CD14-positive monocyte (primary cell): Measurements from ENCODE around the gene DOCK3. TPM values are rescaled to one million over a fixed set of nuclear protein-coding genes. Genes with fewer than 3 reads are reported as not detected.

Experiments used
- DNase-seq, 3 donors: peaks; one replicate each; pipeline ENCODE4 v3.0.0-alpha.2; 2011 to 2022
- H2AFZ ChIP-seq: 2 replicates; pipeline ENCODE4 v1.6.0; 2012; ENCODE audit warnings: mild to moderate bottlenecking, low read depth, low read length, inconsistent platforms; ENCODE audit not compliant: insufficient read depth, poor library complexity, severe bottlenecking
- H3K27ac ChIP-seq, 2 donors: 1 replicate in 1 of 2; 2 replicates in 1 of 2; pipeline ENCODE4 v1.5.1; 2012 to 2013; ENCODE audit warnings: low read length in 2 of 2, control low read depth in 1 of 2, inconsistent platforms in 1 of 2, low read depth in 1 of 2, mild to moderate bottlenecking in 1 of 2
- H3K27me3 ChIP-seq, 2 donors: one replicate each; pipeline versions ENCODE4 v1.6.0 to v1.6.1; 2011 to 2013; ENCODE audit warnings: low read length in 2 of 2; ENCODE audit not compliant: control insufficient read depth in 2 of 2, insufficient read depth in 2 of 2
- H3K36me3 ChIP-seq, 2 donors: replicated peaks in 1 of 2; 1 replicate in 1 of 2; 2 replicates in 1 of 2; pipeline versions ENCODE4 v1.5.1 to v1.6.1; 2012 to 2013; ENCODE audit warnings: low read length in 2 of 2, control low read depth in 1 of 2, inconsistent platforms in 1 of 2, mild to moderate bottlenecking in 1 of 2; ENCODE audit not compliant: insufficient read depth in 2 of 2, control insufficient read depth in 1 of 2
- H3K4me1 ChIP-seq, 2 donors: 1 replicate in 1 of 2; 2 replicates in 1 of 2; pipeline versions ENCODE4 v1.5.1 to v1.6.1; 2012 to 2013; ENCODE audit warnings: low read length in 2 of 2, control low read depth in 1 of 2, inconsistent platforms in 1 of 2, mild to moderate bottlenecking in 1 of 2, moderate library complexity in 1 of 2; ENCODE audit not compliant: insufficient read depth in 2 of 2, control insufficient read depth in 1 of 2
- H3K4me2 ChIP-seq: replicated peaks from 2 replicates; pipeline ENCODE3; 2012; ENCODE audit warnings: low read length, moderate library complexity, mild to moderate bottlenecking; ENCODE audit not compliant: poor library complexity, severe bottlenecking; ENCODE audit errors: extremely low read depth
- H3K4me3 ChIP-seq, 3 experiments: fragments of 200-600 bp in 1 of 3; sonication (generic) in 1 of 3; replicated peaks in 1 of 3; 1 replicate in 2 of 3; 2 replicates in 1 of 3; pipeline ENCODE4 v1.5.1; 2011 to 2013; ENCODE audit warnings: low read length in 3 of 3, mild to moderate bottlenecking in 3 of 3, control low read depth in 2 of 3, low read depth in 2 of 3, inconsistent platforms in 1 of 3, moderate library complexity in 1 of 3
- H3K79me2 ChIP-seq: 2 replicates; pipeline ENCODE4 v1.6.0; 2012; ENCODE audit warnings: mild to moderate bottlenecking, control low read depth, inconsistent platforms, low read length, moderate library complexity; ENCODE audit not compliant: insufficient read depth
- H3K9ac ChIP-seq: 2 replicates; pipeline ENCODE4 v1.6.0; 2017; ENCODE audit warnings: low read length, mild to moderate bottlenecking; ENCODE audit not compliant: insufficient read depth, poor library complexity, severe bottlenecking
- H3K9me3 ChIP-seq, 2 donors: replicated peaks in 1 of 2; 1 replicate in 1 of 2; 2 replicates in 1 of 2; pipeline versions ENCODE4 v1.5.1 to v1.6.1; 2012 to 2013; ENCODE audit warnings: low read length in 2 of 2, control low read depth in 1 of 2; ENCODE audit not compliant: control insufficient read depth in 1 of 2, insufficient read depth in 1 of 2
- H4K20me1 ChIP-seq: 2 replicates; pipeline ENCODE4 v1.6.0; 2012; ENCODE audit warnings: mild to moderate bottlenecking, low read length, control low read depth, moderate library complexity; ENCODE audit not compliant: insufficient read depth
- H3K27ac Mint-ChIP-seq, 7 donors: one replicate each; pipeline ENCODE4 v1.8.0; 2020; ENCODE audit warnings: mild to moderate bottlenecking in 7 of 7, mixed read lengths in 7 of 7, moderate library complexity in 6 of 7, inconsistent platforms in 2 of 7
- H3K27me3 Mint-ChIP-seq, 3 donors: one replicate each; pipeline ENCODE4 v1.8.0; 2021 to 2022; ENCODE audit warnings: low read depth in 3 of 3, mild to moderate bottlenecking in 3 of 3, mixed read lengths in 3 of 3, moderate library complexity in 3 of 3, inconsistent platforms in 1 of 3
- H3K36me3 Mint-ChIP-seq, 2 donors: one replicate each; pipeline ENCODE4 v1.8.0; 2020; ENCODE audit warnings: mixed read lengths in 2 of 2, inconsistent platforms in 1 of 2, mild to moderate bottlenecking in 1 of 2
- H3K4me1 Mint-ChIP-seq: one replicate; pipeline ENCODE4 v1.8.0; 2020; ENCODE audit warnings: mild to moderate bottlenecking, mixed read lengths
- H3K4me3 Mint-ChIP-seq, 2 donors: one replicate each; pipeline ENCODE4 v1.8.0; 2020; ENCODE audit warnings: mild to moderate bottlenecking in 2 of 2, mixed read lengths in 2 of 2, moderate library complexity in 1 of 2
- H3K9me3 Mint-ChIP-seq, 7 donors: one replicate each; pipeline ENCODE4 v1.8.0; 2020 to 2022; ENCODE audit warnings: mixed read lengths in 7 of 7, mild to moderate bottlenecking in 6 of 7, moderate library complexity in 6 of 7, inconsistent platforms in 2 of 7
- WGBS: methylation state at CpG from one replicate; pipeline ENCODE4 v1.1.5; 2013; ENCODE audit warnings: missing lambda C conversion rate; ENCODE audit not compliant: insufficient coverage; 5-methylcytosine and 5-hydroxymethylcytosine counted together
- intact Hi-C, 2 donors: fragments of 100-400 bp; cut with micrococcal nuclease; formaldehyde crosslinking; loops; one replicate each; pipeline versions ENCODE4 v1.15.0 to v1.15.1; 2023
- polyA plus RNA-seq, 3 donors: library from polyadenylated mRNA; depleted of rRNA in 1 of 3; unstranded in 2 of 3; stranded (reverse) in 1 of 3; fragments of 300-500 nt in 2 of 3; fragments of >200 nt in 1 of 3; fragmentation: Illumina TruSeq in 2 of 3; gene quantifications; 1 replicate in 2 of 3; 2 replicates in 1 of 3; pipeline ENCODE4 v1.2.3, GENCODE V29; 2012 to 2021
- TF ChIP-seq, protein P1 (sequence below): fragments of 200-600 bp; IDR thresholded peaks from one replicate; pipeline ENCODE4 v1.8.0; 2022; ENCODE audit warnings: antibody characterized with exemption, mild to moderate bottlenecking

Gene DOCK3
- polyA plus RNA-seq, 3 donors: 0.03 TPM; not detected in 1

DNA sequence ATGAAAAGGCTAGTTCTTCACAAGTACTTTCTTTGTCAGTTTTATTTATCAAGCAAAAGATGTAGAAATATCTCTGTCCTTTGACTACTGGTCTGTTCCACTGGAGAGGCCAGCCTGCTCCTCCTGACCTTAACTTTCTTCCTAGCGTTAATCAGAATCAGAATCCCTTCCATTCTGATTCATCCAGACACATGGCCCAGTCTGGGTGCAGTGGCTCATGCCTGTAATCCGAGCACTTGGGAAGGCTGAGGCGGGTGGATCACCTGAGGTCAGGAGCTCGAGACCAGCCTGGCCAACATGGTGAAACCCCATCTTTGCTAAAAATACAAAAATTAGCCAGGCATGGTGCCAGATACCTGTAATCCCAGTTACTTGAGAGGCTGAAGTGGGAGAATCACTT lies 678.4 kb downstream of the DOCK3 start:
- WGBS: 100% methylated on average over 1 of the region's 4 CpGs
- Mint-ChIP-seq H3K9me3 (peaks cover 0 to 4% (median 0%) of the 10 kb centered on the region in 7 donors), H3K36me3 (no peaks in the 10 kb centered on the region), H3K4me3 (no peak overlapping the region), H3K27me3 (peaks cover 0 to 2% (median 1%) of the 10 kb centered on the region in 3 donors), H3K4me1 (no peaks in the 10 kb centered on the region), H3K27ac (no peak overlapping the region)
- Histone ChIP-seq H3K27me3 (no peaks in the 10 kb centered on the region), H3K4me1 (no peaks in the 10 kb centered on the region), H3K9me3 (peaks cover 0 to 3% of the 10 kb centered on the region in 2 donors), H3K79me2 (no peaks in the 10 kb centered on the region), H3K4me2 (no peak overlapping the region), H3K4me3 (no peak overlapping the region), H3K27ac (no peak overlapping the region), H3K36me3 (no peaks in the 10 kb centered on the region), H3K9ac (no peak overlapping the region), H4K20me1 (no peaks in the 10 kb centered on the region), H2AFZ (no peak overlapping the region)
- intact Hi-C loops: no loop called here
- DNase-seq: no peak
- TF ChIP-seq, protein P1, sequence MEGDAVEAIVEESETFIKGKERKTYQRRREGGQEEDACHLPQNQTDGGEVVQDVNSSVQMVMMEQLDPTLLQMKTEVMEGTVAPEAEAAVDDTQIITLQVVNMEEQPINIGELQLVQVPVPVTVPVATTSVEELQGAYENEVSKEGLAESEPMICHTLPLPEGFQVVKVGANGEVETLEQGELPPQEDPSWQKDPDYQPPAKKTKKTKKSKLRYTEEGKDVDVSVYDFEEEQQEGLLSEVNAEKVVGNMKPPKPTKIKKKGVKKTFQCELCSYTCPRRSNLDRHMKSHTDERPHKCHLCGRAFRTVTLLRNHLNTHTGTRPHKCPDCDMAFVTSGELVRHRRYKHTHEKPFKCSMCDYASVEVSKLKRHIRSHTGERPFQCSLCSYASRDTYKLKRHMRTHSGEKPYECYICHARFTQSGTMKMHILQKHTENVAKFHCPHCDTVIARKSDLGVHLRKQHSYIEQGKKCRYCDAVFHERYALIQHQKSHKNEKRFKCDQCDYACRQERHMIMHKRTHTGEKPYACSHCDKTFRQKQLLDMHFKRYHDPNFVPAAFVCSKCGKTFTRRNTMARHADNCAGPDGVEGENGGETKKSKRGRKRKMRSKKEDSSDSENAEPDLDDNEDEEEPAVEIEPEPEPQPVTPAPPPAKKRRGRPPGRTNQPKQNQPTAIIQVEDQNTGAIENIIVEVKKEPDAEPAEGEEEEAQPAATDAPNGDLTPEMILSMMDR: no peak

DNA sequence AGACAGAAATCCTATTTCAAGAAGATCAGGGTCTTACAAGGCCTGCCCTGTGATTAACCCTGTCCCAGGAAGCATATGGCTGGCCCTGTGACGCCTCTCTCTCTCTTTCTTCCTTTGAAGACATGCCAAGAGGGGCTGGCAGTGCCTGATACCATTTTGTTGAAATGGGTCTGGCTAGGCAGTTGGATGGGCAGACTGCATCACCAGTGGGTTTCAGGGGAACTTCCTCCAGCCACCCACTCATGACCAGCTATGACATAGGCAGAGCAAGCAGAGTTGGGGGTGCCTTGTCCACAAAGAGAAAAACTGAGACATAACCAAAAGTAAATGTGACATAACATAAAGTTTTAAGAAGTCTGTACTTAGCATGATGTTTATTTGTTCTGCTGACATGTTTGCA lies 679.0 kb downstream of the DOCK3 start:
- H3K36me3 Mint-ChIP-seq: no peaks in the 10 kb centered on the region
- Histone ChIP-seq H3K27me3 (no peaks in the 10 kb centered on the region), H3K4me3 (no peak overlapping the region), H3K9ac (no peak overlapping the region), H3K27ac (no peak overlapping the region), H3K4me1 (no peaks in the 10 kb centered on the region), H3K4me2 (no peak overlapping the region), H3K79me2 (no peaks in the 10 kb centered on the region), H2AFZ (no peak overlapping the region), H3K36me3 (no peaks in the 10 kb centered on the region), H4K20me1 (no peaks in the 10 kb centered on the region), H3K9me3 (peaks cover 0 to under 1% of the 10 kb centered on the region in 2 donors)
- intact Hi-C loops: no loop called here
- no peaks in the 10 kb centered on the region for H3K4me1 Mint-ChIP-seq
- peaks cover 0 to 2% (median 1%) of the 10 kb centered on the region in 3 donors for H3K27me3 Mint-ChIP-seq
- H3K9me3 Mint-ChIP-seq: peaks cover 0 to 4% (median 0%) of the 10 kb centered on the region in 7 donors
- no peak overlapping the region for H3K4me3 Mint-ChIP-seq
- TF ChIP-seq, protein P1: no peak
- no peak for DNase-seq
- WGBS: no CpG with 5 or more reads among the region's 1 CpG
- H3K27ac Mint-ChIP-seq: no peak overlapping the region
